Lung (tissue), 12 donors: Measurements from ENCODE around the gene ANK3. TPM values are rescaled to one million over a fixed set of nuclear protein-coding genes. Genes with fewer than 3 reads are reported as not detected.

Experiments used
- ATAC-seq: fragments of 200-7000 bp; cut with Tn5 transposase; one replicate; pipeline ENCODE4 v1.9.1; 2020; ENCODE audit warnings: moderate number of reproducible peaks; ENCODE audit not compliant: insufficient read depth, low FRiP score
- DNase-seq, 3 donors: peaks; one replicate each; pipeline ENCODE4 v3.0.0-alpha.2; 2013 to 2017
- H3K27ac ChIP-seq, 2 donors: one replicate each; pipeline ENCODE4 v1.5.1; 2013; ENCODE audit warnings: mild to moderate bottlenecking in 2 of 2, moderate library complexity in 2 of 2, control low read depth in 1 of 2, inconsistent platforms in 1 of 2, low read depth in 1 of 2, low read length in 1 of 2
- H3K27me3 ChIP-seq, 3 donors: one replicate each; pipeline ENCODE4 v1.5.1; 2013; ENCODE audit warnings: low read length in 2 of 3; ENCODE audit not compliant: control insufficient read depth in 3 of 3, insufficient read depth in 3 of 3
- H3K36me3 ChIP-seq, 4 donors: one replicate each; pipeline ENCODE4 v1.5.1; 2013; ENCODE audit warnings: low read length in 4 of 4, mild to moderate bottlenecking in 1 of 4, moderate library complexity in 1 of 4; ENCODE audit not compliant: control insufficient read depth in 4 of 4, insufficient read depth in 4 of 4
- H3K4me1 ChIP-seq, 5 donors: one replicate each; pipeline ENCODE4 v1.5.1; 2013; ENCODE audit warnings: low read length in 5 of 5, mild to moderate bottlenecking in 2 of 5, moderate library complexity in 1 of 5; ENCODE audit not compliant: control insufficient read depth in 5 of 5, insufficient read depth in 5 of 5
- H3K4me3 ChIP-seq: one replicate; pipeline ENCODE4 v1.5.1; 2013; ENCODE audit warnings: mild to moderate bottlenecking, control low read depth, moderate library complexity
- H3K9ac ChIP-seq, 2 donors: one replicate each; pipeline ENCODE4 v1.5.1; 2013; ENCODE audit warnings: low read length in 2 of 2, control low read depth in 1 of 2; ENCODE audit not compliant: insufficient read depth in 1 of 2
- H3K9me3 ChIP-seq, 4 donors: one replicate each; pipeline ENCODE4 v1.5.1; 2013; ENCODE audit warnings: low read length in 3 of 4, mild to moderate bottlenecking in 1 of 4, moderate library complexity in 1 of 4; ENCODE audit not compliant: control insufficient read depth in 4 of 4, insufficient read depth in 3 of 4
- CTCF ChIP-seq: IDR thresholded peaks from 2 replicates; pipeline ENCODE4 v1.5.1; 2012; ENCODE audit warnings: mild to moderate bottlenecking; ENCODE audit errors: control extremely low read depth, extremely low read depth
- WGBS, 2 donors: extraction: QIAGEN DNeasy Blood & Tissue Kit; methylation state at CpG; one replicate each; pipeline ENCODE4 v1.1.7; 2013; 5-methylcytosine and 5-hydroxymethylcytosine counted together
- polyA plus RNA-seq, 2 donors: library from polyadenylated mRNA; stranded (reverse); fragments of 200-250 nt; gene quantifications; one replicate each; pipeline ENCODE4 v1.2.1, GENCODE V29; 2013
- total RNA-seq, 2 donors: library from RNA; depleted of rRNA in 1 of 2; stranded (reverse); fragments of >200 nt in 1 of 2; gene quantifications; one replicate each; pipeline ENCODE4 v1.2.1, GENCODE V29; 2014 to 2021
- donor health status: control.
- donor health status: control.
- donor health status: Bipolar disorder and iron deficiency.
- donor health status: healthy.
- donor health status: DM: yes; HTN: yes; CAD: no.

Gene ANK3
- total and polyA plus RNA-seq, 4 donors, result 10.4 to 96.0 (median 46.4) TPM

- no peak overlapping the region for H3K9ac ChIP-seq
- H3K9me3 ChIP-seq, result peaks cover 0 to 6% (median 0%) of the 10 kb centered on the region in 4 donors
- no peak for TF ChIP-seq CTCF
- 75 to 83% methylated on average over 1 of the region's 1 CpG for WGBS, 2 donors
- peaks cover 0 to 16% (median 0%) of the 10 kb centered on the region in 5 donors for H3K4me1 ChIP-seq
- no peak for DNase-seq
- H3K27ac ChIP-seq, result peak overlapping the region in 1 of 2 donors; percentile 33
- no peak for ATAC-seq
- H3K36me3 ChIP-seq, result peaks cover 0 to 15% (median 0%) of the 10 kb centered on the region in 4 donors
- H3K4me3 ChIP-seq, result no peak overlapping the region
- no peaks in the 10 kb centered on the region for H3K27me3 ChIP-seq
Observed at GRCh38 chr10:60188548-60188947, 201.1 kb downstream of the ANK3 start.

- no peak for TF ChIP-seq CTCF
Observed at GRCh38 chr10:60187691-60188090, 202.0 kb downstream of the ANK3 start.

GRCh38 chr10:60186315-60187071, 203.2 kb downstream of the ANK3 start:
- TF ChIP-seq CTCF, result no peak
- Histone ChIP-seq H3K4me3 (no peak overlapping the region), H3K36me3 (peaks cover 0 to 10% (median 2%) of the 10 kb centered on the region in 4 donors), H3K9me3 (peaks cover 0 to 6% (median 0%) of the 10 kb centered on the region in 4 donors), H3K9ac (no peak overlapping the region), H3K27ac (peak overlapping the region in 1 of 2 donors; percentile 52), H3K4me1 (peaks cover 0 to 16% (median 0%) of the 10 kb centered on the region in 5 donors), H3K27me3 (no peaks in the 10 kb centered on the region)
- DNase-seq (peak; percentile 55 to 89 (median 81)), ATAC-seq (no peak)
- 72 to 85% methylated on average over 14 of the region's 14 CpGs for WGBS, 2 donors

More at GRCh38 chr10:60187691-60188090, 202.0 kb downstream of the ANK3 start:
- Histone ChIP-seq H3K9ac (no peak overlapping the region), H3K27me3 (no peaks in the 10 kb centered on the region), H3K27ac (peak overlapping the region in 1 of 2 donors; percentile 33), H3K36me3 (peaks cover 0 to 13% (median 2%) of the 10 kb centered on the region in 4 donors), H3K4me3 (no peak overlapping the region), H3K4me1 (peaks cover 0 to 16% (median 0%) of the 10 kb centered on the region in 5 donors), H3K9me3 (peaks cover 0 to 6% (median 0%) of the 10 kb centered on the region in 4 donors)
- DNase-seq (no peak), ATAC-seq (no peak)
- WGBS, 2 donors, result 78 to 83% methylated on average over 1 of the region's 1 CpG
